Activated T-cell treated with anti-CD3 and anti-CD28 coated beads, Interleukin-2, amount 50 U/mL, for 1 hour (primary cell): ENCODE measurements around the gene MEIOC.

ENCODE experiments used
- DNase-seq: peaks from one replicate; pipeline ENCODE4 v3.0.0-alpha.2; 2020

The MEIOC gene

GRCh38 chr17:44719444-44719843 is 63.2 kb downstream of the MEIOC start:
- no peak for DNase-seq

DNA sequence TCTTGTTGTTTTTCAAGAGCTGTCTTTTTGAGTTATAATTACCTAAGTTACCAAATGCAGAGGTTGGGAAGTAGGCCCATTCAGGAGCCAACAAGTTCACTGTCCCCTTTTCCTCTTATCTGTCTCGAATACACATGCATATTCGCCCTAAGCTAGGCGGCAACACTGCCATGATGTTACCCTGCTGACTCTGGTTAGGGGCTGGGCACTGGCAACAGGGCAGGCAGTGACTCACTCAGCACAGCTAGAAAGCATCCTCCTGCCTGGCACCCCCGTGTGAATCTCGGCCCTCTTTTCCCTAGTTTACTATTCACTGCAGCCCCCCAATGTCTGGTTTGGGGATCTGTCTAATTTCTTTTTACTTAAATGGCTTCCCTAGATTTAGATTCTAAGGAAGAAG is 66.0 kb downstream of the MEIOC start:
- no peak for DNase-seq
